GM18505 (cell line): ENCODE results near the gene ATXN1.
"Not testable (repeated sequence)": the region's sequence is repeated elsewhere in the genome, so short reads cannot be mapped to it uniquely, and the experiment has no call there.

Experiments used
- ATAC-seq: cut with Tn5 transposase; IDR thresholded peaks from one replicate; pipeline ENCODE4 v1.9.1; 2021; ENCODE audit not compliant: unreplicated experiment
- POLR2A ChIP-seq: IDR thresholded peaks from 4 replicates; pipeline ENCODE4 v1.6.1; 2011; ENCODE audit warnings: borderline replicate concordance; ENCODE audit not compliant: insufficient read depth, insufficient read length; ENCODE audit errors: extremely low read depth

Gene ATXN1

DNA sequence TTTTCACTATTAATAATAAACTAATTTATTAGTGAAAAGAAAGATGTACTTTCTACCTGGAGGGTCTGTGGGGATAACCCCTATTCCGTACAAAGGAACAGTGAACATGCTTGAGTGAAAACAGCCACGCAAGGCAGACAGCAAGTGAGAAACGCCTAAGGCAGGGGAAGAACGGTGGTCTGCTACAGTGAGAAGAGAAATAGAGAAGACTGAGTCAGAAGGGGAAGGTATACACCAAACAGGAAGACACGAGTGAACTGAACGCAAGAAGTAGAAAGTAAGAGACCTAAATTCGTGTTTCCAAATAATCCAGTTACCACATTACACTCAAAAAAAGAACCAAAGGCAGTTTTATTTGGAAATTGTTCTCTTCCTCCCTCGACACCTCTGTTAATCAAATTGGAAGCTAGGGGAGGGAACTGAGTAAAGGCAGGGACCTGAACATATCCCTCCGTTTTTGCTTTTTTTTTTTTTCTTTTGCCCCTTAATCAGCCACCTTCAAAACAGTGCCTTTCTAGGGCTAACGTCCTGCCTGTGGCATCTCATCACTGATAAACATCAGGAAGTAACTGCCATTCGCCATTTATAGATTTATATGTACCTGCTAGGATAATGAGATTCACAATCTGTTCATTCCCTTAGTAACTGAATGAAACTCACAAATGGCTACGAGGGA lies 48.9 kb downstream of the ATXN1 start:
- no peak for TF ChIP-seq POLR2A
- peak; percentile 55 for ATAC-seq

DNA sequence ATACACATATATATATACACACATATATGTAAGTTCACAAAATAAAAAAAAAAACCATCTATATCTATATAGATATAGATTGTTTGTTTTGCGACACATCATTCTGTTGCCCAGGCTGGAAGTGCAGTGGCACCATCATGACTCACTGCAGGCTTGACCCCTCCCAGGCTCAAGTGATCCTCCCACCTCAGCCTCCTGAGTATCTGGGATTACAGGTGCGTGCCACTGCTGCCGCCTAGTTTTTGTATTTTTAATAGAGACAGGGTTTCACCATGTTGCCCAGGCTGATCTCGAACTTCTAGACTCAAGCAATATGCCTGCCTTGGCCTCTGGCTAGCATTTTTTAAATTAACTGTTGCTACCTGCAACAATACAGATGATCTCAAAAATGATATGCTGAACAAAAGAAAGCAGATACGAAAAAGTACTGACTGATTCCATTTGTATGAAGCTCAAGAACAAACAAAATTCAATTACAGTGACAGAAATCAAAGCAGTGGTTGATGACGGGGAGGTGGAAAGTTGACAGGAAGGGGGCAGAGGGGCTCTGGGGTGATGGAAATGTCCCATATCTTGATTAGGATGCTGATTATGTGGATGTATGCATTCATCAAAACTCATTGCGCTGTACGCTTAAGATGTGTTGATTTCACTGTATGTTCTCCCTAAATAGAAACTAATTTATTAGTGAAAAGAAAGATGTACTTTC lies 49.6 kb downstream of the ATXN1 start:
- no peak for TF ChIP-seq POLR2A
- no peak for ATAC-seq

DNA sequence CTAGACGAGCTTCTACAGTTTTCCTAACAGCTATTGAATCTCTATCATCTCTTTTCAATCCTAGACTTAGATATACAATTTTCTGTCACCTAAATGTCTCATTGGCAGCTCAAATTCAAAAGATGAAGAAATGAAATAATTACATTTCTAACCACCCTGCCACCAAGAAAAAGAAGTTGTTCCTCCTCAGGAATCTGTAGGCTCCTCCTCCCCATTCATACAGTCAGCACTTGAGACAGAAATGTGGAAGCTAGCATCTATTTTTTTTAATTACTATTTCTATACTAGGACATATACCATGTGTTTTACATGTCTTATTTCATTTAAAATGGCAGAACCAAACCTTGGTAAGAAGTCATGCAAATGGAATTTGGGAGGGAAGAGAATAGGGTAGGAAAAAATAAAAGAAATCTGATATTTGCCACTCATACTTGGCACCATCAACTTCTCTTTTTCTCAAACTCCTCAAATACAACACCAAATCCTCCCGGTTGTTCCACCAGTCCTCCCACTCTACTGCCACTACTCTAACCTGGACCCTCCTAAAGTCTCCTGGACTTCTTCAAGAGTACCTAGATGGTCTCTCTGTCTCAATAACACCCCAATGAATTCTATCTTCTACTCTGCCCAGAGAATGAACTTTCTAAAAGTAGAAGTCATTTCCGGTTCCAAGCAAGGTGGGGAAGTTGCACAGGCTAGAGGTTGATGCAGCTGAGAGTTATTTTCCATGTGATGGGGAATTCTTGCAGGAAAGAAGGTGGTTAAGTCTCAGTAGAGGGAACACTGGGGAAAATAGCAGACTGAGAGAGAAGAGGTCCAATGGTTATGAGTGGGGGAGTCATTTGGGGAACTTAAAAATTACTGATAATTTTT lies 54.1 kb downstream of the ATXN1 start:
- ATAC-seq: no peak
- no peak for TF ChIP-seq POLR2A

DNA sequence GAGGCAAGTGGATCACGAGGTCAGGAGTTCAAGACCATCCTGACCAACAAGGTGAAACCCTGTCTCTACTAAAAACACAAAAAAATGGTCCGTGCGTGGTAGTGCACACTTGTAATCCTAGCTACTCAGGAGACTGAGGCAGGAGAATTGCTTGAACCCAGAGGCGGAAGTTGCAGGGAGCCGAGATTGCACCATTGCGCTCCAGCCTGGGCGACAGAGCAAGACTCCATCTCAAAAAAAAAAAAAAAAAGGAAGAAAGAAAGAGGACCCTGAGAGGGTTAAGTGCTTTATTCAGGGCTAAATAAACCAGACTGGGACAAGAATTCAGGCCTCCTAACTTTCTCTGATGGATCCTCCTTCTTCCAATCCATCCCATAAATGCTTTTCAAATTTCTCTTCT lies 54.8 kb downstream of the ATXN1 start:
- not testable (repeated sequence) for ATAC-seq

DNA sequence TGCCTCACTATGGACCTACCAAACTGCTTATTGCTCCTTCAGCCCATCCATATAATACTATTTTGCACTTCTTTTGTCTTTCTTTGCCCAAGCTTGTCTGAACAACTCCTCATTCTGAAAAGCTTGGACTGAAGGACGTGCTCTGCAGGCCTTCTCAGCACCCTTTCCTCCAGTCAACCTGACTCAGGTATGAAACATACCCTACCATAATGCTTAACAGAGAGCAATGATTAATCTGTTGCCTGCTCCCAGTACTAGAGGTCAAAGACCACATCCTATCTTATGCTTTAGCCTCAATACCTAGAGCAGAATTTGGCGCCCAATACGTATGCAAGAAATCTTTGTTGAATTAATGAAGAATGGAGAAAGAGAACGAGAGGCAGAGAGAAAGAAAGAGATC lies 55.2 kb downstream of the ATXN1 start:
- ATAC-seq: no peak
- no peak for TF ChIP-seq POLR2A

DNA sequence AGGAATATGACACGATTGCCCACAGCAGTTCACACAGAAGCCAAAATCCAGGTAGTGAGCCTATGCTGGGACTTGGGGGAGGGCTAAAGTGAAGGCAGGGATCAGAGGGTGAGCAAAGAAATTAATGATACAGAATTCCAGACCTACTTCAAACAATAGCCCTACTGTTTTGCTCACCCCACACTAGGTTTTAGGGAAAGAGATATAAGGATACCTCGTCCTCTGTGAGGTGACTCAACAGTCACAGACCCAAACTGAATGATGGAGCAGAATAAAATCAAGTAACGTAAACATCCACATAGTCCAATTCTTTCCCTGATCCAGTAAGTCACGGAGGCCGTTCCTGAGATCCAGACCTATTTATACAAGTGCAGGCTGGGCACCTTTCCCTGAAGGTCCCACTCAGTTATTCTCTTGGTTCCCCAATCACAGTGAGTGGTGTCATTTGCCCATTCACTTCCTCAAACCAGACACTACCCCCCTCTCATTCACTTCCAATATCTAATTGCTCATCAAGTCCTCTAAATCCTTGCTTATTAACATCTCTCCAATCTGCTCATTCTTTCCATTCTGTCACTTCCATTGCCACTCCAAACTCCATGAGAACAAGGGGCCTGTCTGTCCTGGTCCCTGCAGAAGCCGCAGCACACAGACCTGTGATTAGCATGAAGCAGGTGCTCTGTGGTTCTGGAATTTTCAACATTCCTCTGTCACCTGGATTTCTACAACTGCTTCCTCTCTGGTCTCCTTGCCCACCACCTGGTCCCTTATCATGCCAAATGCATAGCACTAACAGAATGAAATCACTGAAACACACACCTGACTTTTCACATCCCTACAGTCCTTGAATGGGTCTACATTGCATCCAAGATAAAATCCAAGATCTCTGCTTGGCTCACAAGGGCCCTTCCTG lies 55.9 kb downstream of the ATXN1 start:
- ATAC-seq: no peak

DNA sequence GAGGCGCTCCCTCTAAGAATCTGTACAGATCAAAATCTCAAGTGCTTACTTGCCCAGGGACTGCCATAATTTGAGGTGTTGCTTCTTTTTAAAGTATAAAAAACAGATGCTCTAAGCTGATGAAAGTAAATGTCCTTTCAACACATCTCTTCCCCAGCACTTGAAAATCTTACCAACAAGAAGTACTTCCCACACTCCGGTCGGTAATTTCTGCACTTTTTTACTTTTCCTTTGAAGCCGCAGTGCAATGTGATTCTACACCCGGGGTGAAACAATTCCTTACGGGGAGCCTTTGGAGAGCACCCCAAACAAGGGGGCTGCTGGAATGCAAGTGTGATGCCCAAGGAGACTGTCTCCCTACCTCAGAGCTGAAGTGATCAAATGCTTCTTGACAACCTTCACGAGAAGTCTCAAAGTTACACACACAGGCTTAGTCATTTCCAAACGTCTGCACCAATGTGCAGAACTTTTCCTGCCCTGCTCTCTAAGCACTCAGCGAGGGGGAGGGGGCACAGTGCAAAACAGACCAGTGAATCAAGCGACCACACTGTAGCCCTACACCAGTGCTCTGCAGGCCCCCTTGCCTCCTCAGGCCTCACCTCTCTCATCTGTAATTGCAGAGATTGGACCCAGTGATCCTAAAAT lies 56.7 kb downstream of the ATXN1 start:
- no peak for TF ChIP-seq POLR2A
- no peak for ATAC-seq

More for the DNA sequence above, 55.9 kb downstream of the ATXN1 start:
- no peak for TF ChIP-seq POLR2A

DNA sequence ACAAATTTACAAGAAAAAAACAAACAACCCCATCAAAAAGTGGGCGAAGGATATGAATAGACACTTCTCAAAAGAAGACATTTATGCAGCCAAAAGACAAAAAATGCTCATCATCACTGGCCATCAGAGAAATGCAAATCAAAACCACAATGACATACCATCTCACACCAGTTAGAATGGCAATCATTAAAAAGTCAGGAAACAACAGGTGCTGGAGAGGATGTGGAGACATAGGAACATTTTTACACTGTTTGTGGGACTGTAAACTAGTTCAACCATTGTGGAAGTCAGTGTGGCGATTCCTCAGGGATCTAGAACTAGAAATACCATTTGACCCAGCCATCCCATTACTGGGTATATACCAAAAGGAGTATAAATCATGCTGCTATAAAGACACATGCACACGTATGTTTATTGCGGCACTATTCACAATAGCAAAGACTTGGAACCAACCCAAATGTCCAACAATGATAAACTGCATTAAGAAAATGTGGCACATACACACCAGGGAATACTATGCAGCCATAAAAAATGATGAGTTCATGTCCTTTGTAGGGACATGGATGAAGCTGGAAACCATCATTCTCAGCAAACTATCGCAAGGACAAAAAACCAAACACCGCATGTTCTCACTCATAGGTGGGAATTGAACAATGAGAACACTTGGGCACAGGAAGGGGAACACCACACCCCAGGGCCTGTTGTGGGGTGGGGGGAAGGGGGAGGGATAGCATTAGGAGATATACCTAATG lies 58.5 kb downstream of the ATXN1 start:
- ATAC-seq: not testable (repeated sequence)

DNA sequence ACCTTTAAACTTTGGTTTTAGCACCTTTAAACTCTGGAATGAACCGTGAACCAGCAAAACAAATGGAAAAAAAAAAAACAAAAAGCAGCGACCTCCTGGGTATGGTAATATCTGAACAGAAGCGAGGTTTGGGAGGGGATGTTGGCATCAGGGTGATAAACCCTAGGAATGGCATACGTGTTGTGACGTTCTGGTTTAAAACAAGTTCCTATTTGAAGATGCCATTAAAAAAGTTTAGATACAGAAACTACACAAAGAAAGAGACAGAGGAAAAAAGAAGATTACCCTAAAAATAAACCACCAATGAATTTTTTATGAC lies 60.4 kb downstream of the ATXN1 start:
- ATAC-seq: no peak
- TF ChIP-seq POLR2A: no peak

DNA sequence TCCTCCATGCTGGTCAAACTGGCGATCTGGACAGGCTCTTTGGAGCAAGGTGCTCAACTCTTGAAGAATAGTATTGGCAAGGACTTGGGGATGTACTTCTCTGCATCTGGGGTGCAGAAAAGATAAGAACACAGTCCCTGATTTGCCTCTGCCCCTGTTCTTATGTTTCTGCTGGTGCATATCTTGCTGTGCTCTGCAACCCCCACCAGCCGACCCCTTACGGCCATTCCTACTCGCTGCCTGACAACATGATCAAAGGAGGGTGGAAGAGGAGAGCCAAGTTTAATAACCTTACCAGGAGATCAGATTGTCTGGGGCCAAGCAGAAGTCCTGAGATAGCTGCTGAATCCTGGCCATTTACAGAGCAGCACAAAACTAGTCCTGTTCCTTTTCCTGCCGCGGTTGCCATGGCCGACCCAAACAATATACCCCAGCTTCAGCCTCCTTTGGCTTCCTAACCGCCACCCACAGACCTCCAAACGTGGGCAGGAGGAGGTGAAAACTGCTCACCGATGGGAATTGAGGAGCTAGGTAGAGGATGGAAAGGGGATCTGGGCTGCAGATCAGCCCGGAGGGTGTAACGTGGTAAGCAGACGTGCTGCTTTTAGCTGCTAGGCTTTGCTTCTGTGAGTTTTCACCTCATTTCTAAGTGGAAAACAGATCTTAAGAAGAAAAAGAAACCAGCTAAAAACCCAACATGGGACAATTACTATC lies 60.9 kb downstream of the ATXN1 start:
- ATAC-seq: no peak
- no peak for TF ChIP-seq POLR2A

DNA sequence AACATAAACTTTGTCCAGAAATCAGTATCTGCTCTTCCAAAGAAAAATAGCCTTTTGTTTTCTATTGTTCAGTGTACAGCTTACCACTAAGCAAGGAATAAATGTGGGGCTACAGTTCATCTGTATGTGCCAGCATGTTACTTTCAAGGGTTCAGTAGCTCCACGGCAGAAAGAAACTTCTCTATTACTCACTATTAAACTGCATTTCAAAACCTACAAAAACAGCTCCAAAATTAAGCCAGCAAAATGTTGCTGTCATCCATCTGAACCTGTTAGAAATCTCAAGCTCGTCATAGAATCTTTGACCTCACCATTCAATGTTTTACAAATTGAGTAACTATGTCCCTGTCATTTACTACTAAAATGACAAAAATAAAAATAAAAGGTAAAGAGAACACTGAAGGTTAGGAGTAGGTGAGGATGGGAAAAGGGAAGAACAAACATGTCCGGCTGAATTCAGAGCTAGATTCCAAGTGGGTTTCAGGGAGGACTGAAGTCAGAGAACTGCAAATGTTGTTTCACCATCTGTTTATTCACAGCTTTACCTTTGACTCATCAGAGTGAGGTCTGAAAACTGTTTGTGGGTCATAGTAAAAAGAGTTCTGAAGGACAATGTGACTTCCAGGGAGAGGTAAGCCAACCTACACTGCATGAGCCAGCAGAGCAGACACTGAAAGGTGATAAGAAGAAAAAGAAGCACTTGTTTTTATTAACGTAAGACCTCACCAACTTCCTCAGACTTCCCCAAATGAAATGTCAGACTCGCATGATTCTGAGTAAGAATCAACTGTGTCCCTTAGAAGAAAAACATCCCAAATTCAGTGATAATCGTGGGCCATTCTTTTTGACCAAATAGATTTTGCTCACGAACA lies 62.0 kb downstream of the ATXN1 start:
- ATAC-seq: no peak
- no peak for TF ChIP-seq POLR2A

DNA sequence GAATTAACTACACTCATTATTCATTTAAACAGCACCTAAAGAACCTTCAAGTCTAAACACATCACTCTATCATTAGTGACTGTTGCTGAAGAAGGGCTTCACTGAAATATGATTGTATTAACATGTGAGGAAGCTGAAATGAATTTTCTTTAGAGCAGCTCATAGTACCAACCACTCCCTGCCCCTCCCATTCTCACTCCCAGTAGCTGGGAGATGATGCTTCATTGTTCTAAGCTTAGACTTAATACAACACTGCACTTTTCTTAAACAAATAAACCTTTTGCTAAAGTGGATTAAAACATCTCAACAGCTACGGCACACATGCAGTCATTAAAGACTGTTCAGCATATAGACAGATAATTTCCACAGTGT lies 63.1 kb downstream of the ATXN1 start:
- no peak for TF ChIP-seq POLR2A
- ATAC-seq: no peak
